Measurements from ENCODE around the gene ASIC4. TPM values are rescaled to one million over a fixed set of nuclear protein-coding genes. Genes with fewer than 3 reads are reported as not detected.

ASIC4 gene
- total and polyA plus RNA-seq, 2 of the 13 experiments (the other 11 are each of a cell fraction or from before 2014, with no cell fraction given) = 0.03 TPM; not detected in 1

- TF ChIP-seq CSRNP2 (CRISPR knock-in tag; conservative IDR thresholded peaks at IDR 0.05; ENCODE audit: low read depth) (no peak), ZBTB4 (CRISPR knock-in tag; IDR thresholded peaks at IDR 0.05; ENCODE audit: borderline replicate concordance) (peak; percentile 86), ZNF263 (CRISPR knock-in tag; IDR thresholded peaks at IDR 0.05) (0 out of 2 replicates have a peak, but pooled peaks have one; percentile 7), ATM (IDR thresholded peaks at IDR 0.05; ENCODE audit: borderline replicate concordance) (no peak), ZNF382 (CRISPR knock-in tag; IDR thresholded peaks at IDR 0.05; ENCODE audit: borderline replicate concordance) (no peak), CAMTA2 (CRISPR knock-in tag; IDR thresholded peaks at IDR 0.05; ENCODE audit: borderline replicate concordance) (0 out of 2 replicates have a peak, but pooled peaks have one; percentile 22), YEATS4 (CRISPR knock-in tag; IDR thresholded peaks at IDR 0.05; ENCODE audit: borderline replicate concordance) (peak; percentile 55; the same call in 1 of the 2 replicates), RORA (CRISPR knock-in tag; IDR thresholded peaks at IDR 0.05) (no peak), RXRB (CRISPR knock-in tag; IDR thresholded peaks at IDR 0.05; ENCODE audit: borderline replicate concordance) (no peak), HOXA9 (CRISPR knock-in tag; IDR thresholded peaks at IDR 0.05; ENCODE audit: borderline replicate concordance) (no peak), YEATS2 (CRISPR knock-in tag; IDR thresholded peaks at IDR 0.05; ENCODE audit: borderline replicate concordance) (0 out of 2 replicates have a peak, but pooled peaks have one; percentile 31), TFDP1 (CRISPR knock-in tag; IDR thresholded peaks at IDR 0.05; ENCODE audit: borderline replicate concordance) (peak; percentile 20; the same call in 1 of the 2 replicates), JUND (CRISPR knock-in tag; IDR thresholded peaks at IDR 0.05) (no peak), BRCA1 (CRISPR knock-in tag; IDR thresholded peaks at IDR 0.05) (no peak), ZNF570 (CRISPR knock-in tag; IDR thresholded peaks at IDR 0.05; ENCODE audit: borderline replicate concordance) (no peak), ETV5 (CRISPR knock-in tag; IDR thresholded peaks at IDR 0.05; ENCODE audit: borderline replicate concordance) (0 out of 2 replicates have a peak, but pooled peaks have one; percentile 28), PAWR (CRISPR knock-in tag; IDR thresholded peaks at IDR 0.05; ENCODE audit: borderline replicate concordance) (no peak), HES4 (CRISPR knock-in tag; IDR thresholded peaks at IDR 0.05; ENCODE audit: borderline replicate concordance) (peak; percentile 73; the same call in 1 of the 2 replicates), ZNF672 (CRISPR knock-in tag; IDR thresholded peaks at IDR 0.05) (no peak), RARA (CRISPR knock-in tag; IDR thresholded peaks at IDR 0.05) (no peak), ZNF644 (CRISPR knock-in tag; IDR thresholded peaks at IDR 0.05; ENCODE audit: low read depth) (no peak), ZNF768 (CRISPR knock-in tag; IDR thresholded peaks at IDR 0.05) (no peak; the same call in 1 of the 2 replicates), KLF15 (CRISPR knock-in tag; IDR thresholded peaks at IDR 0.05; ENCODE audit: borderline replicate concordance) (no peak), RNF2 (conservative IDR thresholded peaks at IDR 0.05; ENCODE audit: low read depth) (0 out of 2 replicates have a peak, but pooled peaks have one; percentile 10)
These were observed 56.1 kb downstream of the ASIC4 start (continued) for GRCh38 chr2:219570194-219570923.

Measured in HepG2 (cell line).